Gastrocnemius medialis (tissue), 4 donors: Measurements from ENCODE around the gene CCDC201. TPM values are rescaled to one million over a fixed set of nuclear protein-coding genes. Genes with fewer than 3 reads are reported as not detected.
"Not testable (repeated sequence)": the region's sequence is repeated elsewhere in the genome, so short reads cannot be mapped to it uniquely, and the experiment has no call there.

ENCODE experiments used
- ATAC-seq, 2 donors: fragments of 150-250 bp; one replicate each; pipeline ENCODE4 v1.9.1; 2016
- DNase-seq, 2 donors: peaks; one replicate each; pipeline ENCODE4 v3.0.0-alpha.2; 2019
- H3K27ac ChIP-seq, 4 donors: fragments of 200-600 bp; sonication (generic); 1 replicate in 1 of 4; 2 replicates in 3 of 4; pipeline ENCODE4 v1.5.1; 2016 to 2018; ENCODE audit warnings: mild to moderate bottlenecking in 2 of 4, moderate library complexity in 1 of 4
- H3K27me3 ChIP-seq, 3 donors: fragments of 200-600 bp; sonication (generic) in 2 of 3; 1 replicate in 1 of 3; 2 replicates in 2 of 3; pipeline versions ENCODE4 v1.5.1 to v1.6.0; 2016 to 2019; ENCODE audit warnings: mild to moderate bottlenecking in 1 of 3, moderate library complexity in 1 of 3
- H3K36me3 ChIP-seq, 2 donors: fragments of 200-600 bp; sonication (generic) in 1 of 2; one replicate each; pipeline ENCODE4 v1.5.1; 2017 to 2018
- H3K4me1 ChIP-seq, 2 donors: fragments of 200-600 bp; sonication (generic) in 1 of 2; one replicate each; pipeline ENCODE4 v1.5.1; 2016 to 2017; ENCODE audit warnings: mild to moderate bottlenecking in 2 of 2
- H3K4me3 ChIP-seq, 4 donors: fragments of 200-600 bp; sonication (generic) in 3 of 4; 1 replicate in 1 of 4; 2 replicates in 3 of 4; pipeline ENCODE4 v1.5.1; 2016 to 2019; ENCODE audit warnings: mild to moderate bottlenecking in 2 of 4
- H3K9me3 ChIP-seq, 3 donors: fragments of 200-600 bp; sonication (generic) in 2 of 3; 1 replicate in 1 of 3; 2 replicates in 2 of 3; pipeline ENCODE4 v1.5.1; 2016 to 2019
- CTCF ChIP-seq, 5 experiments: fragments of 450-650 bp in 3 of 5; fragments of 200-600 bp in 2 of 5; sonication (generic) in 2 of 5; IDR thresholded peaks in 4 of 5; conservative IDR thresholded peaks in 1 of 5; 1 replicate in 4 of 5; 2 replicates in 1 of 5; pipeline ENCODE4 v1.5.1; 2016 to 2019; ENCODE audit warnings: antibody characterized with exemption in 5 of 5, mild to moderate bottlenecking in 3 of 5, moderate library complexity in 3 of 5
- POLR2A ChIP-seq, 2 donors: fragments of 450-650 bp; IDR thresholded peaks; one replicate each; pipeline ENCODE4 v1.6.1; 2017; ENCODE audit warnings: antibody characterized with exemption in 2 of 2, mild to moderate bottlenecking in 2 of 2, moderate library complexity in 2 of 2
- in situ Hi-C, 4 donors: fragments of 200-750 bp; cut with MboI; loops; one replicate each; pipeline versions ENCODE4 v1.15.0 to v1.8.0; 2017; ENCODE audit warnings: low sequenced_read_pairs in 4 of 4
- intact Hi-C: fragments of 100-400 bp; cut with DNase I; formaldehyde crosslinking; loops from one replicate; pipeline ENCODE4 v1.15.1; 2023; ENCODE audit warnings: low total_unique reads
- total RNA-seq, 4 donors: library from RNA; depleted of rRNA; stranded (reverse); fragments of >200 nt; gene quantifications; one replicate each; pipeline versions ENCODE4 v1.1.0 to v1.2.3, GENCODE V29; 2016

Gene CCDC201
- total RNA-seq, 4 donors from 2014 or later = not detected

GRCh38 chr7:45814216-45815118 lies 58.4 kb downstream of the CCDC201 start:
- H3K36me3 ChIP-seq, ATAC-seq, H3K4me1 ChIP-seq, H3K9me3 ChIP-seq, in situ Hi-C loops, DNase-seq, H3K27me3 ChIP-seq, H3K4me3 ChIP-seq, intact Hi-C loops, H3K27ac ChIP-seq: not testable (repeated sequence)

- H3K27me3 ChIP-seq, H3K4me1 ChIP-seq, H3K27ac ChIP-seq, intact Hi-C loops, DNase-seq, H3K9me3 ChIP-seq, ATAC-seq, H3K36me3 ChIP-seq, H3K4me3 ChIP-seq, in situ Hi-C loops: not testable (repeated sequence)
Measured at GRCh38 chr7:45813771-45814170, 59.1 kb downstream of the CCDC201 start.

- ATAC-seq (no peak), DNase-seq (no peak)
- H3K9me3 ChIP-seq = no peaks in the 10 kb centered on the region
- no peak overlapping the region for H3K4me3 ChIP-seq
- TF ChIP-seq POLR2A (IDR thresholded peaks at IDR 0.05) (no peak), CTCF (IDR thresholded peaks at IDR 0.05 in 4 of 5, conservative IDR thresholded peaks at IDR 0.05 in 1 of 5) (no peak)
- in situ Hi-C loops (no loop called here), intact Hi-C loops (no loop called here)
- no peak overlapping the region for H3K27ac ChIP-seq
- no peaks in the 10 kb centered on the region for H3K36me3 ChIP-seq
- H3K4me1 ChIP-seq = no peaks in the 10 kb centered on the region
- H3K27me3 ChIP-seq = no peaks in the 10 kb centered on the region
Measured at GRCh38 chr7:45812946-45813345, 59.9 kb downstream of the CCDC201 start.

GRCh38 chr7:45811652-45812234 lies 61.1 kb downstream of the CCDC201 start:
- intact Hi-C loops, in situ Hi-C loops, H3K27me3 ChIP-seq: not testable (repeated sequence)

GRCh38 chr7:45810451-45811005 lies 62.4 kb downstream of the CCDC201 start:
- H3K4me3 ChIP-seq, DNase-seq, H3K27me3 ChIP-seq, in situ Hi-C loops, intact Hi-C loops, ATAC-seq, H3K27ac ChIP-seq, H3K36me3 ChIP-seq, H3K9me3 ChIP-seq, H3K4me1 ChIP-seq: not testable (repeated sequence)

More at GRCh38 chr7:45811652-45812234, 61.1 kb downstream of the CCDC201 start:
- H3K4me1 ChIP-seq, H3K9me3 ChIP-seq, H3K4me3 ChIP-seq, DNase-seq, H3K27ac ChIP-seq, ATAC-seq, H3K36me3 ChIP-seq: not testable (repeated sequence)

Other genes with a start within 250 kb of the CCDC201 start
- 1 to 10 TPM in 1 of 4 donors, under 1 TPM in 1, not detected in 2; 0.49 to 3.6 TPM for gene IGFBP1, start 15.4 kb upstream of the CCDC201 start, total RNA-seq
- 100 to 1,000 TPM in 1 of 4 donors, 10 to 100 TPM in 3; 81.4 to 203 (median 90.2) TPM for gene IGFBP3, start 48.2 kb upstream of the CCDC201 start, total RNA-seq